Epithelial cell of esophagus (primary cell): ENCODE measurements around the gene CBFA2T2.
"Not testable (repeated sequence)": the region's sequence is repeated elsewhere in the genome, so short reads cannot be mapped to it uniquely, and the experiment has no call there.

Experiments
- DNase-seq: peaks from one replicate; pipeline ENCODE4 v3.0.0; 2010; ENCODE audit warnings: low read depth
- H3K4me3 ChIP-seq: 2 replicates; pipeline ENCODE4 v1.5.1; 2011; ENCODE audit warnings: mild to moderate bottlenecking, low read length, control low read depth
- CTCF ChIP-seq: IDR thresholded peaks from 2 replicates; pipeline ENCODE4 v1.5.1; 2011; ENCODE audit warnings: low read depth, mild to moderate bottlenecking, low read length, control low read depth, inconsistent platforms; ENCODE audit not compliant: insufficient read depth; ENCODE audit errors: missing control alignments

The CBFA2T2 gene

GRCh38 chr20:33531047-33531877 is 41.4 kb downstream of the CBFA2T2 start:
- H3K4me3 ChIP-seq: no peak overlapping the region
- no peak for TF ChIP-seq CTCF
- DNase-seq: no peak

DNA sequence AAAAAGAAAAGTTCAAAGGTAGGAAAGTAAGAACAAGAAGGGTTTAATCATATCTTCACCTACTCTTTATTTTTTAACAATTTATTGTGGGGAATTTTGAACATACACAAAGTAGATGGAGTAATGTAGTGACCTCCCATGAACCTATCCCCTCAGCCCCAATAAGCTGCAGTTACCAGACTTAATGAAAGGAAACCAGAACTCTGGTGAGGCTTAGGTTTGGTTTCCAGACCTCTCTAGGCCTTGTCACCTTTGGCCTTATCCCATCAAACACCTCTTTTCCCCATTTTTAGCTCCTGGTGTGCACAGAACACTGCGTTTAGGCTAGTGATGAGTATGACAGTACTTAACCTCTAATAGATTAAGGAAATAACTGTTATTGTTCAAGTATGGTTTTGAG is 42.0 kb downstream of the CBFA2T2 start:
- no peak for DNase-seq
- no peak for TF ChIP-seq CTCF
- H3K4me3 ChIP-seq: no peak overlapping the region

DNA sequence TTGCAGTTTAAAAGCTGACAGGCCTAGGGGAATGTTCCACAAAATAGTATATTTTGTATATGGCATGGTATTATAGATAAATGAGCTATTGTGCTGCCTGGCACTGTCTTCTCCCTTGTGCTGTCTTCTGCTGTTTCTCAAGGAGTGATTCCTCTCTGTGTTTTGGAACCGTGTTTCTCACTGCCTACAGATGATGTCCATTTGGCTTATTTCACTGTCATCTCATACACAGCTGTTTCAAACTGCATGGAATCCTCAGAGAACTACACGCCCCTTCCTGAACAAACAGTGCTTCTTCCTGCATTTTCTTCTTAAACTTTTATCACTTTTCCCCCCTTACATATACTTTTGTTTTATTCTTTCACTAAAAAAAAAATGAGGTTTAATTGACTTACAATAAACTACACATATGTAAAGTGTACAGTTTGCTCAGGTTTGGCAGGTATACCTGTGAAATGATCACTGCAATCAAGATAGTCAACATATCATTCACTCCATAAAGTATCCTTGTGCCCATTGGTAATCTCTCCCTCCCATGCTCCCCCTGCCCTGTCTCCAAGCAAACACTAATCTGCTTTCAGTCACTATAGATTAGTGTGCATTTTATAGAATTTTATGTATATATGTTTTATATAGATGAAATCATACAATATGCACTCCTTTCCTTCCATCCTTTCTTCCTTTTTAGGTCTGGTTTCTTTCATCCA is 43.0 kb downstream of the CBFA2T2 start:
- no peak for TF ChIP-seq CTCF
- no peak for DNase-seq
- H3K4me3 ChIP-seq: no peak overlapping the region

DNA sequence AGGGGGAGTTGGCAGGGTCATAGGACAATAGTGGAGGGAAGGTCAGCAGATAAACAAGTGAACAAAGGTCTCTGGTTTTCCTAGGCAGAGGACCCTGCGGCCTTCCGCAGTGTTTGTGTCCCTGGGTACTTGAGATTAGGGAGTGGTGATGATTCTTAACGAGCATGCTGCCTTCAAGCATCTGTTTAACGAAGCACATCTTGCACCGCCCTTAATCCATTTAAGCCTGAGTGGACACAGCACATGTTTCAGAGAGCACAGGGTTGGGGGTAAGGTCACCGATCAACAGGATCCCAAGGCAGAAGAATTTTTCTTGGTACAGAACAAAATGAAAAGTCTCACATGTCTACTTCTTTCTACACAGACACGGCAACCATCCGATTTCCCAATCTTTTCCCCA is 45.8 kb downstream of the CBFA2T2 start:
- DNase-seq: not testable (repeated sequence)

DNA sequence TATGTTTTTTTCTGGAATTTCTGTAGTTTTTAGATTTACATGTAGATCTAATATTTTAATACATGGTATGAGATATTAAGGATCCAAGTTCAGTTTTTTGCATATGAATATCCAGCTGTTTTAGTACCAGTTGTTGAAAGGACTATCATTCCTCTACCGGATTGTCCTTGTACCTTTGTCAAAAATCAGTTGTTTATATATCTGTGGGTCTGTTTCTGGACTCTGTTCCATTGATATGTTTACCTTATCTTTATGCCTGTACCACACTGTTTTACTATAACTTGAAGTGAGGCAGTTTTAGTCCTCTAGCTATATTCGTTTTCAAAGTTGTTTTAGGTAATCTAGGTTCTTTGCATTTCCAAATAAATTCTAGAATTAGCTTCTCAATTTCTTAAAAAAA is 47.7 kb downstream of the CBFA2T2 start:
- DNase-seq: no peak
- no peak overlapping the region for H3K4me3 ChIP-seq
- no peak for TF ChIP-seq CTCF

More for the DNA sequence above, 45.8 kb downstream of the CBFA2T2 start:
- not testable (repeated sequence) for H3K4me3 ChIP-seq

DNA sequence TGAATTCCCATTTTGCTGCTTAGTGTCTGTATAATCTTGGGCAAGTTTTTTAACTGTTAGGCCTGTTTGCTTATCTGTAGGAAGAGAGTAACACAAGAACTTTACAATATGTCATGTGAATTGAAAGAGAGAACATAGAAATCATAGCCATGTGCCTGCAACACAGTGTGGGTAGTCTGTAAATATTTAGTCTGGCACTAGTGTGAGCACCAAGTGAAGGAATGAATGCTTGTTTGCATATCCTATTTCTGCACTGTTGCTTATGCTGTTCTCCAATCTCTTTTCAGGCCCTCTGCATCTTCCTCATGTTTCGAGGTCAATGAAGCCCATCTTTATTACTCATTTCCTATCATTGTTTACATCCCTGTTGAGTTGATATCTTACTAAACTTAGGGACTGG is 49.2 kb downstream of the CBFA2T2 start:
- no peak overlapping the region for H3K4me3 ChIP-seq
- DNase-seq: peak; percentile 8
- no peak for TF ChIP-seq CTCF

- TF ChIP-seq CTCF: no peak
- no peak overlapping the region for H3K4me3 ChIP-seq
- DNase-seq: no peak
Observed at GRCh38 chr20:33540427-33540826, 50.5 kb downstream of the CBFA2T2 start.
